GM23338 (cell line): Measurements from ENCODE around the gene NCKAP5. TPM values are rescaled to one million over a fixed set of nuclear protein-coding genes. Genes with fewer than 3 reads are reported as not detected.

Experiments used
- ATAC-seq: fragments of 200-7000 bp; cut with Tn5 transposase; 3 replicates; pipeline ENCODE4 v1.9.1; 2020
- DNase-seq: peaks from one replicate; pipeline ENCODE4 v3.0.0-alpha.2; 2015; ENCODE audit warnings: low spot score
- H2AFZ ChIP-seq: fragments of 200-600 bp; sonication (generic); 2 replicates; pipeline ENCODE4 v1.8.0; 2016; ENCODE audit warnings: antibody characterized with exemption, mild to moderate bottlenecking, moderate library complexity
- H3F3A ChIP-seq: fragments of 200-600 bp; sonication (generic); replicated peaks from 2 replicates; pipeline ENCODE4 v1.8.0; 2017; ENCODE audit warnings: antibody characterized with exemption, mixed run types, low read depth
- H3K27ac ChIP-seq: fragments of 200-600 bp; sonication (generic); 2 replicates; pipeline ENCODE4 v1.6.1; 2016; ENCODE audit warnings: low read depth
- H3K27me3 ChIP-seq: fragments of 200-600 bp; sonication (generic); 2 replicates; pipeline ENCODE4 v1.8.0; 2016; ENCODE audit warnings: mild to moderate bottlenecking, mixed run types, moderate library complexity; ENCODE audit not compliant: insufficient read depth
- H3K36me3 ChIP-seq: fragments of 200-600 bp; sonication (generic); 2 replicates; pipeline ENCODE4 v1.8.0; 2016; ENCODE audit warnings: mild to moderate bottlenecking; ENCODE audit not compliant: insufficient read depth
- H3K4me1 ChIP-seq: fragments of 200-600 bp; sonication (generic); 2 replicates; pipeline ENCODE4 v1.8.0; 2016; ENCODE audit warnings: mild to moderate bottlenecking, moderate library complexity; ENCODE audit not compliant: insufficient read depth
- H3K4me2 ChIP-seq: fragments of 200-600 bp; sonication (generic); 2 replicates; pipeline ENCODE4 v1.7.1; 2017; ENCODE audit warnings: mixed run types
- H3K4me3 ChIP-seq: fragments of 200-600 bp; sonication (generic); 2 replicates; pipeline ENCODE4 v1.6.1; 2016; ENCODE audit warnings: mixed run types
- H3K79me2 ChIP-seq: fragments of 200-600 bp; sonication (generic); replicated peaks from 2 replicates; pipeline ENCODE4 v1.8.0; 2017; ENCODE audit warnings: mild to moderate bottlenecking; ENCODE audit not compliant: insufficient read depth
- H3K9me2 ChIP-seq: fragments of 200-600 bp; sonication (generic); 2 replicates; pipeline ENCODE4 v1.8.0; 2017; ENCODE audit not compliant: insufficient read depth
- H4K20me1 ChIP-seq: fragments of 200-600 bp; sonication (generic); replicated peaks from 2 replicates; pipeline ENCODE4 v1.8.0; 2017; ENCODE audit warnings: mild to moderate bottlenecking; ENCODE audit not compliant: insufficient read depth
- H3K27ac Mint-ChIP-seq: 2 replicates; pipeline ENCODE4 v1.8.0; 2020; ENCODE audit warnings: inconsistent platforms, mild to moderate bottlenecking, moderate library complexity, mixed read lengths
- H3K27me3 Mint-ChIP-seq: 3 replicates; pipeline ENCODE4 v1.8.0; 2022; ENCODE audit warnings: low read depth, mild to moderate bottlenecking, moderate library complexity, mixed read lengths, inconsistent platforms; ENCODE audit not compliant: insufficient read depth, poor library complexity
- H3K36me3 Mint-ChIP-seq: 3 replicates; pipeline ENCODE4 v1.8.0; 2021; ENCODE audit warnings: low read depth, mild to moderate bottlenecking, inconsistent platforms, moderate library complexity, mixed read lengths
- H3K4me1 Mint-ChIP-seq: 3 replicates; pipeline ENCODE4 v1.8.0; 2020; ENCODE audit warnings: mild to moderate bottlenecking, inconsistent platforms, mixed read lengths
- H3K4me3 Mint-ChIP-seq: 3 replicates; pipeline ENCODE4 v1.8.0; 2021; ENCODE audit warnings: moderate library complexity, mild to moderate bottlenecking, inconsistent platforms, mixed read lengths
- H3K9me3 Mint-ChIP-seq: 3 replicates; pipeline ENCODE4 v1.8.0; 2020; ENCODE audit warnings: moderate library complexity, mild to moderate bottlenecking, inconsistent platforms, mixed read lengths
- EZH2 ChIP-seq: fragments of 200-600 bp; sonication (generic); IDR thresholded peaks from one replicate; pipeline ENCODE4 v1.8.0; 2017; ENCODE audit warnings: antibody characterized with exemption, mild to moderate bottlenecking, low read depth; ENCODE audit not compliant: unreplicated experiment
- EZH2phosphoT487 ChIP-seq: fragments of 200-600 bp; sonication (generic); IDR thresholded peaks from one replicate; pipeline ENCODE4 v1.8.1; 2018; ENCODE audit warnings: antibody characterized with exemption; ENCODE audit not compliant: unreplicated experiment
- NANOG ChIP-seq: IDR thresholded peaks from 2 replicates; pipeline ENCODE4 v1.6.1; 2016; ENCODE audit warnings: antibody characterized with exemption, borderline replicate concordance
- POLR2AphosphoS5 ChIP-seq: IDR thresholded peaks from 2 replicates; pipeline ENCODE4 v1.6.1; 2016; ENCODE audit warnings: antibody characterized with exemption, low read depth
- ZNF114 ChIP-seq: fragments of 250-450 bp; sonication (Bioruptor Pico); IDR thresholded peaks from 2 replicates; pipeline ENCODE4 v1.5.0; 2020; ENCODE audit warnings: mild to moderate bottlenecking, moderate library complexity
- polyA plus RNA-seq: library from polyadenylated mRNA; unstranded; fragments of >200 nt; fragmentation: Nextera tagmentation; extraction: Ambion mirVana; gene quantifications from 2 replicates; pipeline ENCODE4 v1.2.1, GENCODE V29; 2016
- total RNA-seq: library from RNA; depleted of rRNA; stranded (reverse); fragments of >200 nt; shearing (Covaris generic); gene quantifications from 2 replicates; pipeline ENCODE4 v1.2.3, GENCODE V29; 2014
- TF ChIP-seq, protein P1 (sequence below): IDR thresholded peaks from 2 replicates; pipeline ENCODE4 v1.6.1; 2016; ENCODE audit warnings: antibody characterized with exemption
- TF ChIP-seq, protein P2 (sequence below): fragments of 250-450 bp; sonication (Bioruptor Pico); IDR thresholded peaks from 2 replicates; pipeline ENCODE4 v1.5.0; 2020; ENCODE audit warnings: mild to moderate bottlenecking, moderate library complexity

NCKAP5 gene
- total and polyA plus RNA-seq, 2 experiments from 2014 or later: 0.34 to 0.73 TPM

DNA sequence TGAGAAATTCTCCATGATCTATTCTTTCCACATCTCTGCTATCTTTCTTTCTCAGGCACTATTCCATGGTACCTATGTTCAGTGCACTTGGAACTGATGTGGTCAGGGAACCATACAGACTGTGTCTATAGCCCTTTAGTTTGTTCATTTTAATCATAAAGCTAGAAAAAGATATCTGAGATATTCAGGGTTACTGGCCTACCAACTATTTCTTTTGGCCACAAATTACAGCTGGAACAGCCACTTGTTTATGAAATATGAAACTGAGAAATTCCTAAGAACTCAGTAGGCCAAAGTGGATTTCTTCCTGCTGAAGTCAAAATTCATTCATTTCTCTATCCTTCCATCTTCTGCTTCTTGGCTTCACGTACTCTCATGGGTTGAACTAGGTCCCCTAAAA, 875.4 kb downstream of the NCKAP5 start (continued):
- TF ChIP-seq, protein P1, sequence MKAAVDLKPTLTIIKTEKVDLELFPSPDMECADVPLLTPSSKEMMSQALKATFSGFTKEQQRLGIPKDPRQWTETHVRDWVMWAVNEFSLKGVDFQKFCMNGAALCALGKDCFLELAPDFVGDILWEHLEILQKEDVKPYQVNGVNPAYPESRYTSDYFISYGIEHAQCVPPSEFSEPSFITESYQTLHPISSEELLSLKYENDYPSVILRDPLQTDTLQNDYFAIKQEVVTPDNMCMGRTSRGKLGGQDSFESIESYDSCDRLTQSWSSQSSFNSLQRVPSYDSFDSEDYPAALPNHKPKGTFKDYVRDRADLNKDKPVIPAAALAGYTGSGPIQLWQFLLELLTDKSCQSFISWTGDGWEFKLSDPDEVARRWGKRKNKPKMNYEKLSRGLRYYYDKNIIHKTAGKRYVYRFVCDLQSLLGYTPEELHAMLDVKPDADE: no peak
- TF ChIP-seq POLR2AphosphoS5 (no peak), EZH2phosphoT487 (no peak), NANOG (no peak), ZNF114 (CRISPR knock-in tag) (no peak), EZH2 (no peak)

DNA sequence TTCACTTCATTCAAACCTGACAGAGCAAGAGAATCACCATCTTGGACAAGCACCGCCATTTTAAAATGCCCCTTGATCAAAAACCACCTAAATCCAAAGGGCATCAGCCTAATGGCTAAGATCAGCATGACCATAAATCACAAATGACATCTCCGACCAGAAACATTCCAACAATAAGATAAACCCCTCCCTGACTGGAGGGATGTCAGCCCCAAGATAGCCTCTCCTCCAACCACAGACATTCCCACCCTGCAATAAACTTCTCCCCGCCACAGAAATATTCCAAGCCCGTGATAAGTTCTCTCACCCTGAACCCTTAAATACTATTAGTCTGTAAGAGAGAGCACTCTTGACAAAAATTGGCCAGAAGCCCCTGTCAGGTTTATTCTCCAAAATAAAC, 876.7 kb downstream of the NCKAP5 start:
- no peaks in the 10 kb centered on the region for H3K27me3 ChIP-seq
- Mint-ChIP-seq H3K9me3 (no peaks in the 10 kb centered on the region; the same call in 2 of the 3 replicates), H3K27me3 (peaks cover 1% of the 10 kb centered on the region), H3K4me1 (peaks cover 7% of the 10 kb centered on the region; the same call in 2 of the 3 replicates), H3K36me3 (no peaks in the 10 kb centered on the region), H3K4me3 (no peak overlapping the region), H3K27ac (no peak overlapping the region)
- no peak for TF ChIP-seq ZNF114 (CRISPR knock-in tag)
- TF ChIP-seq POLR2AphosphoS5: no peak
- no peak for TF ChIP-seq NANOG
- TF ChIP-seq, protein P2, sequence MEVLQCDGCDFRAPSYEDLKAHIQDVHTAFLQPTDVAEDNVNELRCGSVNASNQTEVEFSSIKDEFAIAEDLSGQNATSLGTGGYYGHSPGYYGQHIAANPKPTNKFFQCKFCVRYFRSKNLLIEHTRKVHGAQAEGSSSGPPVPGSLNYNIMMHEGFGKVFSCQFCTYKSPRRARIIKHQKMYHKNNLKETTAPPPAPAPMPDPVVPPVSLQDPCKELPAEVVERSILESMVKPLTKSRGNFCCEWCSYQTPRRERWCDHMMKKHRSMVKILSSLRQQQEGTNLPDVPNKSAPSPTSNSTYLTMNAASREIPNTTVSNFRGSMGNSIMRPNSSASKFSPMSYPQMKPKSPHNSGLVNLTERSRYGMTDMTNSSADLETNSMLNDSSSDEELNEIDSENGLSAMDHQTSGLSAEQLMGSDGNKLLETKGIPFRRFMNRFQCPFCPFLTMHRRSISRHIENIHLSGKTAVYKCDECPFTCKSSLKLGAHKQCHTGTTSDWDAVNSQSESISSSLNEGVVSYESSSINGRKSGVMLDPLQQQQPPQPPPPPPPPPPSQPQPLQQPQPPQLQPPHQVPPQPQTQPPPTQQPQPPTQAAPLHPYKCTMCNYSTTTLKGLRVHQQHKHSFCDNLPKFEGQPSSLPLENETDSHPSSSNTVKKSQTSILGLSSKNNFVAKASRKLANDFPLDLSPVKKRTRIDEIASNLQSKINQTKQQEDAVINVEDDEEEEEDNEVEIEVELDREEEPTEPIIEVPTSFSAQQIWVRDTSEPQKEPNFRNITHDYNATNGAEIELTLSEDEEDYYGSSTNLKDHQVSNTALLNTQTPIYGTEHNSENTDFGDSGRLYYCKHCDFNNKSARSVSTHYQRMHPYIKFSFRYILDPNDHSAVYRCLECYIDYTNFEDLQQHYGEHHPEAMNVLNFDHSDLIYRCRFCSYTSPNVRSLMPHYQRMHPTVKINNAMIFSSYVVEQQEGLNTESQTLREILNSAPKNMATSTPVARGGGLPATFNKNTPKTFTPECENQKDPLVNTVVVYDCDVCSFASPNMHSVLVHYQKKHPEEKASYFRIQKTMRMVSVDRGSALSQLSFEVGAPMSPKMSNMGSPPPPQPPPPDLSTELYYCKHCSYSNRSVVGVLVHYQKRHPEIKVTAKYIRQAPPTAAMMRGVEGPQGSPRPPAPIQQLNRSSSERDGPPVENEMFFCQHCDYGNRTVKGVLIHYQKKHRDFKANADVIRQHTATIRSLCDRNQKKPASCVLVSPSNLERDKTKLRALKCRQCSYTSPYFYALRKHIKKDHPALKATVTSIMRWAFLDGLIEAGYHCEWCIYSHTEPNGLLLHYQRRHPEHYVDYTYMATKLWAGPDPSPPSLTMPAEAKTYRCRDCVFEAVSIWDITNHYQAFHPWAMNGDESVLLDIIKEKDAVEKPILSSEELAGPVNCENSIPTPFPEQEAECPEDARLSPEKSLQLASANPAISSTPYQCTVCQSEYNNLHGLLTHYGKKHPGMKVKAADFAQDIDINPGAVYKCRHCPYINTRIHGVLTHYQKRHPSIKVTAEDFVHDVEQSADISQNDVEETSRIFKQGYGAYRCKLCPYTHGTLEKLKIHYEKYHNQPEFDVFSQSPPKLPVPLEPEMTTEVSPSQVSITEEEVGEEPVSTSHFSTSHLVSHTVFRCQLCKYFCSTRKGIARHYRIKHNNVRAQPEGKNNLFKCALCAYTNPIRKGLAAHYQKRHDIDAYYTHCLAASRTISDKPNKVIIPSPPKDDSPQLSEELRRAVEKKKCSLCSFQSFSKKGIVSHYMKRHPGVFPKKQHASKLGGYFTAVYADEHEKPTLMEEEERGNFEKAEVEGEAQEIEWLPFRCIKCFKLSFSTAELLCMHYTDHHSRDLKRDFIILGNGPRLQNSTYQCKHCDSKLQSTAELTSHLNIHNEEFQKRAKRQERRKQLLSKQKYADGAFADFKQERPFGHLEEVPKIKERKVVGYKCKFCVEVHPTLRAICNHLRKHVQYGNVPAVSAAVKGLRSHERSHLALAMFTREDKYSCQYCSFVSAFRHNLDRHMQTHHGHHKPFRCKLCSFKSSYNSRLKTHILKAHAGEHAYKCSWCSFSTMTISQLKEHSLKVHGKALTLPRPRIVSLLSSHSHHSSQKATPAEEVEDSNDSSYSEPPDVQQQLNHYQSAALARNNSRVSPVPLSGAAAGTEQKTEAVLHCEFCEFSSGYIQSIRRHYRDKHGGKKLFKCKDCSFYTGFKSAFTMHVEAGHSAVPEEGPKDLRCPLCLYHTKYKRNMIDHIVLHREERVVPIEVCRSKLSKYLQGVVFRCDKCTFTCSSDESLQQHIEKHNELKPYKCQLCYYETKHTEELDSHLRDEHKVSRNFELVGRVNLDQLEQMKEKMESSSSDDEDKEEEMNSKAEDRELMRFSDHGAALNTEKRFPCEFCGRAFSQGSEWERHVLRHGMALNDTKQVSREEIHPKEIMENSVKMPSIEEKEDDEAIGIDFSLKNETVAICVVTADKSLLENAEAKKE (CRISPR knock-in tag): no peak
- TF ChIP-seq, protein P1: no peak
- no peak for TF ChIP-seq EZH2
- no peaks in the 10 kb centered on the region for H3K36me3 ChIP-seq
- DNase-seq (no peak), ATAC-seq (no peak)
- H2AFZ ChIP-seq: no peak overlapping the region
- no peaks in the 10 kb centered on the region for H3K9me2 ChIP-seq
- H3K4me1 ChIP-seq: peaks cover 6% of the 10 kb centered on the region; the same call in 1 of the 2 replicates
- H3F3A ChIP-seq: no peaks in the 10 kb centered on the region
- no peak overlapping the region for H3K27ac ChIP-seq
- no peaks in the 10 kb centered on the region for H4K20me1 ChIP-seq
- no peaks in the 10 kb centered on the region for H3K79me2 ChIP-seq
- H3K4me2 ChIP-seq: no peak overlapping the region
- no peak overlapping the region for H3K4me3 ChIP-seq
